Motor neuron (in vitro differentiated cells): ENCODE data around the gene ARMH4. TPM values are rescaled to one million over a fixed set of nuclear protein-coding genes. Genes with fewer than 3 reads are reported as not detected.
A peak's percentile ranks its signal among the peaks of the same experiment; 100 is the strongest.

Experiments used
- ATAC-seq, 8 experiments: fragments of 200-7000 bp; cut with Tn5 transposase; replicated peaks in 6 of 8; 2 replicates each; pipeline ENCODE4 v1.8.0; 2021; ENCODE audit warnings: mild to moderate bottlenecking in 8 of 8, moderate library complexity in 8 of 8
- H3K27ac ChIP-seq, 2 donors: fragments of 250-450 bp; sonication (Bioruptor Pico); 2 replicates each; pipeline ENCODE4 v1.9.0; 2021; ENCODE audit warnings: antibody characterized with exemption in 2 of 2, mild to moderate bottlenecking in 2 of 2, moderate library complexity in 1 of 2
- H3K4me1 ChIP-seq, 2 donors: fragments of 250-450 bp; sonication (Bioruptor Pico); replicated peaks in 1 of 2; 2 replicates each; pipeline ENCODE4 v1.6.1; 2021; ENCODE audit warnings: antibody characterized with exemption in 2 of 2, mild to moderate bottlenecking in 2 of 2, moderate library complexity in 1 of 2
- H3K4me3 ChIP-seq, 5 donors: fragments of 250-450 bp; sonication (Bioruptor Pico); 2 replicates each; pipeline ENCODE4 v1.9.0; 2021; ENCODE audit warnings: antibody characterized with exemption in 5 of 5, mild to moderate bottlenecking in 5 of 5, moderate library complexity in 4 of 5
- WGBS, 10 experiments: fragments of 450-650 bp; shearing (Covaris generic); methylation state at CpG; one replicate each; pipeline ENCODE4 v1.0.0; 2022; 5-methylcytosine and 5-hydroxymethylcytosine counted together
- in situ Hi-C, 9 experiments: fragments of 400-800 bp; cut with MboI; loops; one replicate each; pipeline ENCODE4 v1.15.0; 2021; ENCODE audit warnings: low sequenced_read_pairs in 9 of 9, low pct_unique_long_range_greater_than_20kb in 2 of 9; ENCODE audit not compliant: unreplicated experiment in 9 of 9
- total RNA-seq, 8 experiments: library from RNA; unstranded; fragments of 300-600 nt; gene quantifications; 2 replicates each; pipeline versions ENCODE4 v1.2.3 to v1.2.4, GENCODE V29; 2022

Gene ARMH4, protein sequence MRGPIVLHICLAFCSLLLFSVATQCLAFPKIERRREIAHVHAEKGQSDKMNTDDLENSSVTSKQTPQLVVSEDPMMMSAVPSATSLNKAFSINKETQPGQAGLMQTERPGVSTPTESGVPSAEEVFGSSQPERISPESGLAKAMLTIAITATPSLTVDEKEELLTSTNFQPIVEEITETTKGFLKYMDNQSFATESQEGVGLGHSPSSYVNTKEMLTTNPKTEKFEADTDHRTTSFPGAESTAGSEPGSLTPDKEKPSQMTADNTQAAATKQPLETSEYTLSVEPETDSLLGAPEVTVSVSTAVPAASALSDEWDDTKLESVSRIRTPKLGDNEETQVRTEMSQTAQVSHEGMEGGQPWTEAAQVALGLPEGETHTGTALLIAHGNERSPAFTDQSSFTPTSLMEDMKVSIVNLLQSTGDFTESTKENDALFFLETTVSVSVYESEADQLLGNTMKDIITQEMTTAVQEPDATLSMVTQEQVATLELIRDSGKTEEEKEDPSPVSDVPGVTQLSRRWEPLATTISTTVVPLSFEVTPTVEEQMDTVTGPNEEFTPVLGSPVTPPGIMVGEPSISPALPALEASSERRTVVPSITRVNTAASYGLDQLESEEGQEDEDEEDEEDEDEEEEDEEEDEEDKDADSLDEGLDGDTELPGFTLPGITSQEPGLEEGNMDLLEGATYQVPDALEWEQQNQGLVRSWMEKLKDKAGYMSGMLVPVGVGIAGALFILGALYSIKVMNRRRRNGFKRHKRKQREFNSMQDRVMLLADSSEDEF
- 10 to 100 TPM in 5 of 8 experiments, 1 to 10 TPM in 2, under 1 TPM in 1; 0.45 to 24.0 (median 15.3) TPM for total RNA-seq

DNA sequence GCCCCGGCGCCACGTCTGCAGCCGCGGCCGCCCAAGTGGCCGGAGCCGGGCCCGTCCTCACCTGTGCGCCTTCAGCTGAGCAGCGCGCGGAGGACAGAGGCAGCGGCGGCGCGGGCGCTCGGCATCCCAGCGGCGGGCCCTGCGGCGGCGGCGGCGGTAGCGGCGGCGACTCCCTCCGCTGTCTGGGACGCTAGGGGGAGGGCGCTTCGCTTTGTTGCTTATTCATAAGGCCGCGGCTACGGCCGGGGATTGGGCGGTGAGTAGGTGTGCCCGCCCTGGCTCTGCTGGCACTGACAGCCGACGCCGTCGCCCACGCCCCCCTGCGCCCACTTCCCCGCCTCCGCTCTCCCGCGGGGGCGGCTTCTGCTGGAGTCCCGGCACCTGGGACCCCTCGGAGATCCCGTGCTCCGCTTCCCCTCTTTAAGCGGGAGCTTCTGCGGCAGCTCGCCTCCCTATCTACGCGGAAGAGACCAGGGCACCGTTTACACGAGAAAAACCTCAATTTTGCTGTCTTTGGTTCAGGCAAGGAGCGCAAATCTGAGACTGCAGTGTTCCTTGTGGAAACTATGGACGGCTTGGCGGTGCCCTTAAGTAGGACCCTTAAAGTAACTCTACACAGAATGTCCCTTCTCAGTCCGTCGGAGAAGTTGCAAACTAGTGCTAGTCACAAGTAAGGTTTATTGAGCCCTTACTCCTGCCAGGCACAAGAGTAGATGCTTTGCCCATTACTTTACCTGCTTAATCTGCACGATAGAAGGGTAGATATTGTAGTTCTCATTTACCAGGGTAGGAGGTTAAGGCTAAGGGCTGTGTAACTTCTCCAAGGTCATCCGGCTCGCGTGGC is at the start of gene ARMH4:
Gene ARMH4, minus strand, starts transcription at position 200 of the 844 bp plus-strand sequence. CDS start 12,855 bp downstream, outside the sequence.
- WGBS, 10 experiments, result 0 to 21% (median 2%) methylated on average over 1 to 15 of the region's 70 CpGs; no CpG with 5 or more reads in 4 of the 10 experiments
- Histone ChIP-seq H3K4me1 (peaks cover 0 to 18% of the 10 kb centered on the region in 2 donors), H3K4me3 (peak within 1 kb of the TSS; percentile 65 to 95 (median 82)), H3K27ac (peak within 1 kb of the TSS; percentile 60 to 62)
- peak; percentile 97 to 99 (median 98) for ATAC-seq
- in situ Hi-C loops, result no loop called here

DNA sequence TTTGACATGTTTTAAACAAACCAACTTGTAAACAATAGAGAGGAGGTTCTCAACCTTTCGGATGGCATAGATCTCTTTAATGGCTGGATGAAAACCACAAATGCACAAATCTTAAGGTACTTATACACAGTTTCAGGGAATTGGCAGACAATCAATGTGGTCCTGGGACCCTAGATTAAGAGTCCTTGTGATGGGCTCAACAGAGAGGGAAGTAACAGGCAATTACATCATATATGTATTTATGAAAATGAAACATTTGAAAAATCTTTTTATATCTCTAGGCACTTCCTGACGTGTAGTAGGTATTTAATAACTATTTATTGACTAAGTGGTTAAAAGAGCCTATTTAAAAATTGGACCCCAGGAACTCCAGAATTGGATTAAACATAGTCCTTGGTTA is 48.8 kb upstream of the ARMH4 start:
- Histone ChIP-seq H3K27ac (peak overlapping the region; percentile 90 to 96), H3K4me1 (peaks cover 0 to 8% of the 10 kb centered on the region in 2 donors), H3K4me3 (peak overlapping the region; percentile 42 to 99 (median 75))
- ATAC-seq, result no peak
- WGBS, 10 experiments, result 0 to 13% (median 0%) methylated on average over 1 to 2 of the region's 2 CpGs; no CpG with 5 or more reads in 2 of the 10 experiments
- in situ Hi-C loops, result no loop called here

DNA sequence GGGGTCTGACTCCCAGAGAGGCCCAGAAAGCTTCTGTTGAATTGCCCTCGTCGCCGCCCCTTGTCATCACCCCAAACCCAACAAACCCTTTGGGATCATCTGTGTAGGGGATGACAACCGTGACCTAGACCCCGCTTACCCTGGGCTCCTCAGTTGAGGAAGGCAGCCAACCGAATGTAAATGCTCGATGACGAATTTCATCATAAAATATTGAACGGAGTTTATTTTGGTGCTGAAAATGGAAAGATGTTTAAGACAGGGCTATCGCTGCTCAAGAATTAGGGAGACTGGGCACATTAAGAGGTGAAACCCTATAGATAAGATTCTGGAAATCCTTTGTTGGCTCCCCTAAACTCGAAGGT is 48.4 kb upstream of the ARMH4 start:
- Histone ChIP-seq H3K4me3 (peak overlapping the region; percentile 42 to 99 (median 75)), H3K27ac (peak overlapping the region; percentile 90 to 96), H3K4me1 (peaks cover 0 to 8% of the 10 kb centered on the region in 2 donors)
- in situ Hi-C loops, result no loop called here
- peak in 3 of 8 experiments; percentile 6 to 16 (median 9) for ATAC-seq
- 0 to 5% (median 0%) methylated on average over 1 to 9 of the region's 11 CpGs; no CpG with 5 or more reads in 1 of the 10 experiments for WGBS, 10 experiments

DNA sequence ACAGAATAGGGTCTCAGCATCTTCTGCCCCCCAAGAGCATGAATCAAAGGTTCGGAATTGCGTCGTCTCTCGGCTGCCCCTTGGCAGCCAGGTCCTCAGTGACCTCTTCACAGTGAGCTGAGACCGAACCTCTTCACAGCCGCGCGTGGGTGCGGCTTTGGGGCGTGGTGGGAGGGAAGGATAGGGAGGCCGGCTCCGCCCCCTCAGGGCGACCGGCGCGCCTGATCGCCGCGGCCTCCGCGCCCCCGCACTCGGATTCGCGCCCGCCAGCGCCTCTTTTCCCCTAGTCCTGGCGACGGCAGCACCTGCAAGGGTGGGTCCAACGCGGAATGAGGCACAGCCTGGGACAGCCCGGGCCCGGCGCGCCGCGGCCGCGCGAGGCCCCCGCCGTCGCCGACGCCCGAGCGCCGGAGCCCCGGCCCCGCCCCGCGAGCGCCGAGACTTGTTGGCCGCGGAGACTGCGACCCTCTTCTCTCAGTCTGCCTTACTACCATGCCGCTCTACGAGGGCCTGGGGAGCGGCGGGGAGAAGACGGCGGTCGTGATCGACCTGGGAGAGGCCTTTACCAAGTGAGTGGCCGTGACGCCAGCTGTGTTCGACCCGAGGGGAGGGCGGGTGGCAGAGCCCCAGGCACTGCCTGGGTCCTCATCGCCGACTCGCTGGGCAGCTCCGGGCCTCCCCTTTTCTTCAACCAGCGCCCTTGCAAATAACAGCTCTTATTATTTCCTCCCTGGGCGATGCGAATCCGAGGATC is 47.9 kb upstream of the ARMH4 start, which contains the start of gene ACTR10:
Gene ACTR10, plus strand, starts transcription at position 424 of the 754 bp plus-strand sequence. Its CDS starts 69 bp downstream, at position 493.
- Histone ChIP-seq H3K4me3 (peak within 1 kb of the TSS; percentile 42 to 99 (median 75)), H3K27ac (peak within 1 kb of the TSS; percentile 90 to 96), H3K4me1 (peaks cover 0 to 8% of the 10 kb centered on the region in 2 donors)
- peak; percentile 85 to 97 (median 96) for ATAC-seq
- in situ Hi-C loops, result no loop called here
- WGBS, 10 experiments, result 0% methylated on average over 1 to 12 of the region's 78 CpGs; no CpG with 5 or more reads in 7 of the 10 experiments

DNA sequence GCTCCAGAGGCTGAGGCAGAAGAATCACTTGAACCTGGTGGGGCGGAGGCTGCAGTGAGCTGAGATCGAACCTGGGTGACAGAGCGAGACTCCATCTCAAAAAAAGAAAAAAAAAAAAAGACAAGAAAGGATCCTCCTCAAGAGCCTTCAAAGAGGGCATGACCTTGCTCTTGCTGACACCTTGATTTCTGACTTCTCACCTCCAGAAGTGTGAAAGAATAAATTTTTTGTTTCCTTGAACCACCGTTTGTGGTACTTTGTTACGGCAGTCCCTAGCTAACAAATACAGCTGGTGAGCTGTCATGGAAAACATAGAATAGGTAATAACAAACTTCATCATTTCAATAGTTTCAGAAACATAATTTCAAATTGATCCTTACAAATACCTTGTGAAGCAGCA is 46.1 kb upstream of the ARMH4 start:
- in situ Hi-C loops, result no loop called here
- 60 to 100% (median 93%) methylated on average over 1 to 5 of the region's 5 CpGs for WGBS, 10 experiments
- Histone ChIP-seq H3K4me1 (peaks cover 0 to 8% of the 10 kb centered on the region in 2 donors), H3K27ac (no peak overlapping the region), H3K4me3 (no peak overlapping the region)
- no peak for ATAC-seq

DNA sequence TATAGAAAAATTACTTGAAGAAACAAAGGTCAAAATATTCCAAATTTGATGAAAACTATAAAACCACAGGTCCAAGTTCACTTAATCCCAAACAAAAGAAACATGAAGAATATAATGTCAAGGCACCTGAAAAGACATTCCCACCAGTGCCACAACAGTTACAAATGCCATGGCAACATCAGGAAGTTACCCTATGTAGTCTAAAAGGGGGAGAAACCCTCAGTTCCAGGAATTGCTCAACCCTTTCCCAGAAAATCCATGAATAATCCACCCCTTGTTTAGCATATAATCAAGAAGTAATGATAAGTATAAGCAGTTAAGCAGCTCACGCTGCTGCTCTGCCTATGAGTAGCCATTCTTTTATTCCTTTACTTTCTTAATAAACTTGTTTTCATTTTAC is 44.2 kb upstream of the ARMH4 start:
- 60 to 100% (median 85%) methylated on average over 1 of the region's 1 CpG; no CpG with 5 or more reads in 4 of the 10 experiments for WGBS, 10 experiments
- Histone ChIP-seq H3K4me1 (peaks cover 0 to 2% of the 10 kb centered on the region in 2 donors), H3K27ac (no peak overlapping the region), H3K4me3 (no peak overlapping the region)
- no peak for ATAC-seq
- in situ Hi-C loops, result no loop called here

DNA sequence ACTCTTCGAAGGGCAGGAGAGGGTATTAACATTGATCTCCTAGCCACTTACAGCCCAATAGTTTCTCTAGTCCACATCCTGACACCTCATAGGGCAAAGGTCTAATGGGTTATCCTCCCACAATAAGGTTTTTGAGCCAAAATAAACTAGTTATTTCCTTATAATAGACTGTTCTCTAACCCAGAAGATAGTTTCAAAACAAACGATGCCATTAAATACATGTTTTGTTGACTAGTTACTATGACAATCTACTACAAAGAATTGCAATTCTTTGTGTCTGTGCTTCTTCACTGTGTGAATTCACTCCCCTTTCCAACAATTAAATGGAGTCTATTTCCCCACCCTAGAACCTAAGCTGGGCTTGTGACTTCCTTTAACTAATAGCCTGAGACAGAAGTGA is 41.5 kb upstream of the ARMH4 start:
- H3K4me1 ChIP-seq, result peaks cover 2 to 11% of the 10 kb centered on the region in 2 donors
- H3K4me3 ChIP-seq, result no peak overlapping the region
- in situ Hi-C loops, result no loop called here
- WGBS, 10 experiments, result 13 to 93% (median 70%) methylated on average over 1 to 2 of the region's 2 CpGs; no CpG with 5 or more reads in 2 of the 10 experiments
- no peak overlapping the region for H3K27ac ChIP-seq
- ATAC-seq, result peak in 1 of 8 experiments; percentile 47

DNA sequence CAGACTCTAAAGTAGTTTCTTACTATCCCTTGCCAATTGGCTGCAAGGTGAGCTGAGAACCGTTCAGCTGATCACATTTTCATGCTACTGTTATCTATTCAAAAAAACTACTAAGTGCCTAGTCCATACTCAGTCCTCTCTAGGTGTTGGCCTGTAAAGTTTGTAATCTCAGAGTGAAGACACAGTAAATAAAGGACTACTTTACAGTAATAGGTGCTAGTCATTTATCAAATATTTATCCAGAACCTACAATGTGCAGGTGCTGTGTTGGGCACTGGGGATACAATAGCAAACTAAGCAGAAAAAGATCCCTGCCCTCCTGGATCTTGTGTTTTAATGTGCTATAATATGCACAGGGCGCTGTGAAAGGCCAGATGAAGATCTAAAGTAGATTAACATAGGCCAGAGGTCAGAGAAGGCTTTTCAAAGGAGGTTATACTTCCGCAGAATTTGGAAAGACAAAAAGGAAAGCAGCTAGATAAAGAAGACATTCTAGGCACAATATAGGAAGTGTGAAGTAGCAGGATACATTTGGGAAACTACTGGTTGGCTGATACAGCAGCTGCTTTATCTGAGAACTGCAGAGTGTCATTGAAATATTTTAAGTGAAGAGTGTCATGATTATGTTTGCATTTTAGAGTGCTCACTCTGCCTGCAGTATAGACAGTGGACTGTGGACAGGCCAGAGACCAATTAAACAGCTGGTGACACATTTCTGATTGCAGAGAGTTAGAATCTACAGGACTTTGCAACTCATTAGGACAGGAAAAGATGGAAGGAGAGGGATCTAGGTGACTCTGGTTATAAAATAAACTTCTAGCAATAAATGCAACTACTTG is 40.0 kb upstream of the ARMH4 start:
- Histone ChIP-seq H3K27ac (no peak overlapping the region), H3K4me1 (peaks cover 2 to 11% of the 10 kb centered on the region in 2 donors), H3K4me3 (no peak overlapping the region)
- no peak for ATAC-seq
- 28 to 100% (median 61%) methylated on average over 1 to 3 of the region's 3 CpGs for WGBS, 10 experiments
- in situ Hi-C loops, result no loop called here

DNA sequence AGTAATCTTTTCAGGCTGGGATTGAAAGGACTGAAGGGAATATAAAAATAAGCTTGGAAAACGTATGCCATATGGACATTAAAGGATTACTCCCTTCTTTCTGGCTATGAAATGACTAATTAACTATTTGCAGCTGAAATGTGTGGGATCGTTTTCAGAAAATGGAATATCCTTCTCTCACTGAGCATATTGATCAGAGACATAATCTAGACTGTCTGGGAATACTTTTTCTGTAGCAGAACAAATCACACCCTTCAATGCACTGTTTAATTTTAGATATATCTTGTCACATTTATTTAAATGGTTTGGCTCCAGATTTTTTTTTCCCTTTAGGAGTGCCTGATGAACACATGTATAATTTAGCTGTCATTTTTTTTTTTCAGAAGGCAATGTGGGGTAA is 37.2 kb upstream of the ARMH4 start:
- 0 to 61% (median 44%) methylated on average over 1 to 2 of the region's 2 CpGs; no CpG with 5 or more reads in 2 of the 10 experiments for WGBS, 10 experiments
- in situ Hi-C loops, result no loop called here
- Histone ChIP-seq H3K4me3 (no peak overlapping the region), H3K4me1 (peaks cover 2 to 11% of the 10 kb centered on the region in 2 donors), H3K27ac (no peak overlapping the region)
- no peak for ATAC-seq

DNA sequence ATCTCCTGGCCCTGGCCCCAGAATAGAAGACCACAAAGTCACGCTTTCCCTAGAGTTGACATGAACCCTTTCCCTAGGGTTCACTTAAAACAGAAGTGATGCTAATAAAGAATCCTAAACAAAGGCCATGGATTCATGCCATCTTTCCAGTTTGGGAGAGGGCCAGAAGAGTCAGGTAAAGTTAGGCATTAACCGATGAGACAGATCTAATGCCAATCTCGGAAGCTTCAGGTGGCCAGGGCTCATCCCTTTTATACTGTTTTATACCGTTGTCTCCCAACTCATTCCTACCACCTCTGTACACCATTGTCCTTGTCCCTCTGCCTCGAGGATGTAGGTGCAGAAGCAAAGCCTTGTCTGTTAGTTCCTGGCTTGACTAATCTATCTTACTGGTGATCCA is 25.1 kb upstream of the ARMH4 start:
- no peak overlapping the region for H3K27ac ChIP-seq
- H3K4me3 ChIP-seq, result no peak overlapping the region
- WGBS, 10 experiments, result 50 to 80% (median 63%) methylated on average over 1 to 5 of the region's 5 CpGs; no CpG with 5 or more reads in 4 of the 10 experiments
- H3K4me1 ChIP-seq, result peaks cover 0 to 4% of the 10 kb centered on the region in 2 donors
- no peak for ATAC-seq
- in situ Hi-C loops, result no loop called here

DNA sequence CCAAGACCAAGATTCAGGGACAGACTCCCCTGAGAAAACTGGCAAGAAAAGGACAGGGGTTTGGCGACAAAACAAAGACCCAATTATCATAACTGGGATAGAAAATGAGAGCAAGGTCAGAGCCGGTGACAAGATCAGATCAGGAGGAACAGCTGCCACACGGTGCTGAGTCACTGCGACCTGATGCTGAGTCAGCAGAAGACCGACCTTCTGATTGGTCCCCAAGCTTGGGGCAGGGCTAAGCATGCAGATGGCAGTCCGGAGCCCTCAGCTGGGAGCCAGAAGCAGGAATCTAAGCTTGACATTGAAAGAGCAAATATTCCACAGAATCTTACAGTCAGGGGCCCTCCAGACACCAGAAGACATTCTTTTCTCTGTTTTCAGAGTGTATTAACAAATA is 19.1 kb upstream of the ARMH4 start:
- 8 to 33% (median 12%) methylated on average over 1 to 5 of the region's 6 CpGs for WGBS, 10 experiments
- ATAC-seq, result peak; percentile 98 to 100 (median 100)
- Histone ChIP-seq H3K27ac (no peak overlapping the region), H3K4me3 (no peak overlapping the region), H3K4me1 (no peaks in the 10 kb centered on the region)
- in situ Hi-C loops, result no loop called here
